ENCODE measurements around the gene C17orf50.

- TF ChIP-seq, protein P1, sequence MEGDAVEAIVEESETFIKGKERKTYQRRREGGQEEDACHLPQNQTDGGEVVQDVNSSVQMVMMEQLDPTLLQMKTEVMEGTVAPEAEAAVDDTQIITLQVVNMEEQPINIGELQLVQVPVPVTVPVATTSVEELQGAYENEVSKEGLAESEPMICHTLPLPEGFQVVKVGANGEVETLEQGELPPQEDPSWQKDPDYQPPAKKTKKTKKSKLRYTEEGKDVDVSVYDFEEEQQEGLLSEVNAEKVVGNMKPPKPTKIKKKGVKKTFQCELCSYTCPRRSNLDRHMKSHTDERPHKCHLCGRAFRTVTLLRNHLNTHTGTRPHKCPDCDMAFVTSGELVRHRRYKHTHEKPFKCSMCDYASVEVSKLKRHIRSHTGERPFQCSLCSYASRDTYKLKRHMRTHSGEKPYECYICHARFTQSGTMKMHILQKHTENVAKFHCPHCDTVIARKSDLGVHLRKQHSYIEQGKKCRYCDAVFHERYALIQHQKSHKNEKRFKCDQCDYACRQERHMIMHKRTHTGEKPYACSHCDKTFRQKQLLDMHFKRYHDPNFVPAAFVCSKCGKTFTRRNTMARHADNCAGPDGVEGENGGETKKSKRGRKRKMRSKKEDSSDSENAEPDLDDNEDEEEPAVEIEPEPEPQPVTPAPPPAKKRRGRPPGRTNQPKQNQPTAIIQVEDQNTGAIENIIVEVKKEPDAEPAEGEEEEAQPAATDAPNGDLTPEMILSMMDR (conservative IDR thresholded peaks at IDR 0.05), result no peak
- no peak for TF ChIP-seq EZH2 (IDR thresholded peaks at IDR 0.05; ENCODE audit: low read depth)
These were observed 51.8 kb downstream of the C17orf50 start for GRCh38 chr17:35812456-35812855.
